A673 (cell line): ENCODE measurements around the gene GLUD1. TPM values are rescaled to one million over a fixed set of nuclear protein-coding genes. Genes with fewer than 3 reads are reported as not detected.
"Not testable (repeated sequence)": the region's sequence is repeated elsewhere in the genome, so short reads cannot be mapped to it uniquely, and the experiment has no call there.

Experiments used
- BruUV-seq: library from RNA; stranded (reverse); fragments of 400-500 nt; replicated peaks from 2 replicates; lab custom pipeline; 2021; lab: Mats Ljungman, UMichigan
- CTCF ChIA-PET: fragments of 300-600 bp; sonication (Branson Sonifier 250); formaldehyde crosslinking; loops from one replicate; lab custom pipeline; 2022; ENCODE audit warnings: antibody characterized with exemption; lab: Charles Lee
- POLR2A ChIA-PET: fragments of 300-600 bp; sonication (Branson Sonifier 250); formaldehyde crosslinking; loops from one replicate; lab custom pipeline; 2022; ENCODE audit warnings: antibody characterized with exemption; ENCODE audit not compliant: low non-redundant PET; lab: Charles Lee
- DNase-seq: peaks from one replicate; pipeline ENCODE4 v3.0.0-alpha.2; 2015; ENCODE audit warnings: low spot score
- H3K27ac ChIP-seq: fragments of 200-600 bp; sonication (generic); 2 replicates; pipeline ENCODE4 v1.5.1; 2016; ENCODE audit warnings: mixed run types, low read depth, mild to moderate bottlenecking, mixed read lengths, antibody characterized with exemption, low read length; ENCODE audit not compliant: poor library complexity, severe bottlenecking
- H3K27me3 ChIP-seq: fragments of 200-600 bp; sonication (generic); replicated peaks from 2 replicates; pipeline ENCODE4 v1.6.1; 2017; ENCODE audit warnings: mixed run types, low read depth, mild to moderate bottlenecking, mixed read lengths, antibody characterized with exemption, low read length; ENCODE audit not compliant: insufficient read depth, poor library complexity
- H3K36me3 ChIP-seq: fragments of 200-600 bp; sonication (generic); 2 replicates; pipeline ENCODE4 v1.6.1; 2016; ENCODE audit warnings: mixed run types, mild to moderate bottlenecking, mixed read lengths, antibody characterized with exemption, low read length; ENCODE audit not compliant: insufficient read depth, poor library complexity, severe bottlenecking
- H3K4me1 ChIP-seq: fragments of 200-600 bp; sonication (generic); 2 replicates; pipeline ENCODE4 v1.6.1; 2017; ENCODE audit warnings: mixed run types, mild to moderate bottlenecking, mixed read lengths, antibody characterized with exemption, low read length; ENCODE audit not compliant: insufficient read depth, poor library complexity, severe bottlenecking
- H3K4me3 ChIP-seq: fragments of 200-600 bp; sonication (generic); 2 replicates; pipeline ENCODE4 v1.5.1; 2016; ENCODE audit warnings: low read depth, mixed run types, mild to moderate bottlenecking, mixed read lengths, low read length; ENCODE audit not compliant: poor library complexity, severe bottlenecking
- H3K9me3 ChIP-seq: fragments of 200-600 bp; sonication (generic); 2 replicates; pipeline ENCODE4 v1.6.1; 2016; ENCODE audit warnings: mixed run types, low read depth, mild to moderate bottlenecking, mixed read lengths, antibody characterized with exemption, low read length; ENCODE audit not compliant: poor library complexity, severe bottlenecking
- CTCF ChIP-seq: fragments of 300-800, 200-600 bp; sonication (generic); conservative IDR thresholded peaks from 2 replicates; pipeline ENCODE4 v1.5.1; 2017; ENCODE audit warnings: low read depth, mild to moderate bottlenecking, antibody characterized with exemption, low read length, moderate library complexity, mixed read lengths
- EZH2 ChIP-seq: fragments of 200-600 bp; sonication (generic); IDR thresholded peaks from 2 replicates; pipeline ENCODE4 v1.6.1; 2017; ENCODE audit warnings: borderline replicate concordance, low read depth, mild to moderate bottlenecking, mixed read lengths, antibody characterized with exemption, low read length; ENCODE audit not compliant: poor library complexity, severe bottlenecking
- intact Hi-C: fragments of 100-400 bp; cut with micrococcal nuclease; formaldehyde crosslinking; loops from one replicate; pipeline ENCODE4 v1.10.0; 2022; ENCODE audit not compliant: unreplicated experiment
- total RNA-seq: library from RNA; stranded (reverse); gene quantifications from 2 replicates; pipeline ENCODE4 v1.2.3, GENCODE V29; 2021

The GLUD1 gene
- total RNA-seq, 1 experiment from 2014 or later, result 142 TPM

GRCh38 chr10:87085537-87085936 lies 9.1 kb downstream of the GLUD1 start:
- TF ChIP-seq CTCF (no peak), EZH2 (no peak)
- no peak for DNase-seq
- Histone ChIP-seq H3K4me3 (no peak overlapping the region), H3K27me3 (no peaks in the 10 kb centered on the region), H3K36me3 (no peaks in the 10 kb centered on the region), H3K4me1 (peaks cover 40% of the 10 kb centered on the region), H3K9me3 (no peaks in the 10 kb centered on the region), H3K27ac (no peak overlapping the region)
- ChIA-PET POLR2A (no interaction called here), CTCF (no interaction called here)
- intact Hi-C loops, result no loop called here
- no TSS peak for BruUV-seq

- POLR2A ChIA-PET, intact Hi-C loops, DNase-seq, BruUV-seq, H3K27me3 ChIP-seq, H3K9me3 ChIP-seq, H3K4me3 ChIP-seq, CTCF ChIA-PET, H3K36me3 ChIP-seq: not testable (repeated sequence)
- Histone ChIP-seq H3K4me1 (peaks cover 31% of the 10 kb centered on the region), H3K27ac (peak overlapping the region; percentile 59)
Measured at GRCh38 chr10:87084291-87084782, 10.3 kb downstream of the GLUD1 start.

- intact Hi-C loops, POLR2A ChIA-PET, H3K4me3 ChIP-seq, BruUV-seq, H3K27me3 ChIP-seq, H3K36me3 ChIP-seq, H3K9me3 ChIP-seq, CTCF ChIA-PET: not testable (repeated sequence)
- peak; percentile 58 for DNase-seq
- peak overlapping the region; percentile 59 for H3K27ac ChIP-seq
- H3K4me1 ChIP-seq, result peaks cover 31% of the 10 kb centered on the region
Measured at GRCh38 chr10:87083576-87084290, 10.9 kb downstream of the GLUD1 start.

- POLR2A ChIA-PET, result not testable (repeated sequence)
Measured at GRCh38 chr10:87082219-87082618, 12.4 kb downstream of the GLUD1 start.

GRCh38 chr10:87081574-87081973 lies 13.1 kb downstream of the GLUD1 start:
- CTCF ChIA-PET, DNase-seq, BruUV-seq, H3K27me3 ChIP-seq, intact Hi-C loops, H3K9me3 ChIP-seq, POLR2A ChIA-PET, H3K4me3 ChIP-seq, H3K27ac ChIP-seq, H3K36me3 ChIP-seq: not testable (repeated sequence)
- H3K4me1 ChIP-seq, result peaks cover 31% of the 10 kb centered on the region

More at GRCh38 chr10:87082219-87082618, 12.4 kb downstream of the GLUD1 start:
- H3K27ac ChIP-seq, CTCF ChIA-PET, H3K4me3 ChIP-seq, H3K9me3 ChIP-seq, BruUV-seq, H3K27me3 ChIP-seq, H3K36me3 ChIP-seq, intact Hi-C loops: not testable (repeated sequence)
- DNase-seq, result peak; percentile 61
- H3K4me1 ChIP-seq, result peaks cover 31% of the 10 kb centered on the region

GRCh38 chr10:87080621-87081020 lies 14.0 kb downstream of the GLUD1 start:
- H3K4me3 ChIP-seq, H3K36me3 ChIP-seq, CTCF ChIA-PET, H3K27me3 ChIP-seq, BruUV-seq, intact Hi-C loops, POLR2A ChIA-PET, DNase-seq, H3K9me3 ChIP-seq, H3K27ac ChIP-seq: not testable (repeated sequence)
- H3K4me1 ChIP-seq, result peaks cover 28% of the 10 kb centered on the region
